ENCODE data around the gene CENPF. TPM values are rescaled to one million over a fixed set of nuclear protein-coding genes. Genes with fewer than 3 reads are reported as not detected.

Gene CENPF
- total and polyA plus RNA-seq, 9 of the 15 experiments (the other 6 are each of a cell fraction or from before 2014, with no cell fraction given): 50.6 to 180 (median 98.3) TPM

- POLR2A ChIA-PET: no interaction called here
- no peaks in the 10 kb centered on the region for H3K79me2 ChIP-seq (ENCODE audit: control insufficient read depth, insufficient read depth, low read length)
- H3K9me1 ChIP-seq (ENCODE audit: control insufficient read depth, insufficient read depth, low read length): no peaks in the 10 kb centered on the region
- in situ Hi-C loops (cut with MboI) (no loop called here), intact Hi-C loops (cut with micrococcal nuclease) (loop anchor here (2.0 kb wide), 1 partner anchor 869 kb away; no protein-coding TSS in a partner anchor)
- 86% methylated on average over 1 of the region's 1 CpG for WGBS (ENCODE audit: insufficient coverage, low coverage, missing lambda C conversion rate)
- no peak overlapping the region for H3K4me2 ChIP-seq (ENCODE audit: insufficient read depth, low read length)
- no peaks in the 10 kb centered on the region for H4K20me1 ChIP-seq (replicated peaks; ENCODE audit: control insufficient read depth, insufficient read depth, low read length)
- no peaks in the 10 kb centered on the region for H3K27me3 ChIP-seq (ENCODE audit: control insufficient read depth in 2 of 2, insufficient read depth in 2 of 2, low read length in 2 of 2)
- no TSS peak for BruUV-seq (replicated peaks)
- ATAC-seq (no peak), FAIRE-seq (no peak), DNase-seq (ENCODE audit: extremely low read depth in 1 of 4, low spot score in 3 of 4) (no peak)
- no peak overlapping the region for H2AFZ ChIP-seq (ENCODE audit: low read depth, low read length)
- peaks cover 97% of the 10 kb centered on the region for H3K36me3 ChIP-seq (ENCODE audit: control insufficient read depth, insufficient read depth, low read length)
- no peak for TF ChIP-seq MYC (IDR thresholded peaks at IDR 0.05; ENCODE audit: low read depth, low read length)
- no peak for TF ChIP-seq MYC (CRISPR knock-in tag; IDR thresholded peaks at IDR 0.05; ENCODE audit: borderline replicate concordance, low read depth)
- TF ChIP-seq RBM22 (IDR thresholded peaks at IDR 0.05; ENCODE audit: low read depth, low read length, poor library complexity, severe bottlenecking): no peak
- no peak for TF ChIP-seq HEY1 (CRISPR knock-in tag; IDR thresholded peaks at IDR 0.05; ENCODE audit: borderline replicate concordance)
- no peak for TF ChIP-seq HDGF (IDR thresholded peaks at IDR 0.05)
- no peak for TF ChIP-seq RBM15 (IDR thresholded peaks at IDR 0.05; ENCODE audit: insufficient read depth, low read length)
- no peak for TF ChIP-seq ZNF444 (CRISPR knock-in tag; IDR thresholded peaks at IDR 0.05)
- no peak for TF ChIP-seq XRCC5 (IDR thresholded peaks at IDR 0.05; ENCODE audit: low read depth, low read length)
- TF ChIP-seq, protein P1, sequence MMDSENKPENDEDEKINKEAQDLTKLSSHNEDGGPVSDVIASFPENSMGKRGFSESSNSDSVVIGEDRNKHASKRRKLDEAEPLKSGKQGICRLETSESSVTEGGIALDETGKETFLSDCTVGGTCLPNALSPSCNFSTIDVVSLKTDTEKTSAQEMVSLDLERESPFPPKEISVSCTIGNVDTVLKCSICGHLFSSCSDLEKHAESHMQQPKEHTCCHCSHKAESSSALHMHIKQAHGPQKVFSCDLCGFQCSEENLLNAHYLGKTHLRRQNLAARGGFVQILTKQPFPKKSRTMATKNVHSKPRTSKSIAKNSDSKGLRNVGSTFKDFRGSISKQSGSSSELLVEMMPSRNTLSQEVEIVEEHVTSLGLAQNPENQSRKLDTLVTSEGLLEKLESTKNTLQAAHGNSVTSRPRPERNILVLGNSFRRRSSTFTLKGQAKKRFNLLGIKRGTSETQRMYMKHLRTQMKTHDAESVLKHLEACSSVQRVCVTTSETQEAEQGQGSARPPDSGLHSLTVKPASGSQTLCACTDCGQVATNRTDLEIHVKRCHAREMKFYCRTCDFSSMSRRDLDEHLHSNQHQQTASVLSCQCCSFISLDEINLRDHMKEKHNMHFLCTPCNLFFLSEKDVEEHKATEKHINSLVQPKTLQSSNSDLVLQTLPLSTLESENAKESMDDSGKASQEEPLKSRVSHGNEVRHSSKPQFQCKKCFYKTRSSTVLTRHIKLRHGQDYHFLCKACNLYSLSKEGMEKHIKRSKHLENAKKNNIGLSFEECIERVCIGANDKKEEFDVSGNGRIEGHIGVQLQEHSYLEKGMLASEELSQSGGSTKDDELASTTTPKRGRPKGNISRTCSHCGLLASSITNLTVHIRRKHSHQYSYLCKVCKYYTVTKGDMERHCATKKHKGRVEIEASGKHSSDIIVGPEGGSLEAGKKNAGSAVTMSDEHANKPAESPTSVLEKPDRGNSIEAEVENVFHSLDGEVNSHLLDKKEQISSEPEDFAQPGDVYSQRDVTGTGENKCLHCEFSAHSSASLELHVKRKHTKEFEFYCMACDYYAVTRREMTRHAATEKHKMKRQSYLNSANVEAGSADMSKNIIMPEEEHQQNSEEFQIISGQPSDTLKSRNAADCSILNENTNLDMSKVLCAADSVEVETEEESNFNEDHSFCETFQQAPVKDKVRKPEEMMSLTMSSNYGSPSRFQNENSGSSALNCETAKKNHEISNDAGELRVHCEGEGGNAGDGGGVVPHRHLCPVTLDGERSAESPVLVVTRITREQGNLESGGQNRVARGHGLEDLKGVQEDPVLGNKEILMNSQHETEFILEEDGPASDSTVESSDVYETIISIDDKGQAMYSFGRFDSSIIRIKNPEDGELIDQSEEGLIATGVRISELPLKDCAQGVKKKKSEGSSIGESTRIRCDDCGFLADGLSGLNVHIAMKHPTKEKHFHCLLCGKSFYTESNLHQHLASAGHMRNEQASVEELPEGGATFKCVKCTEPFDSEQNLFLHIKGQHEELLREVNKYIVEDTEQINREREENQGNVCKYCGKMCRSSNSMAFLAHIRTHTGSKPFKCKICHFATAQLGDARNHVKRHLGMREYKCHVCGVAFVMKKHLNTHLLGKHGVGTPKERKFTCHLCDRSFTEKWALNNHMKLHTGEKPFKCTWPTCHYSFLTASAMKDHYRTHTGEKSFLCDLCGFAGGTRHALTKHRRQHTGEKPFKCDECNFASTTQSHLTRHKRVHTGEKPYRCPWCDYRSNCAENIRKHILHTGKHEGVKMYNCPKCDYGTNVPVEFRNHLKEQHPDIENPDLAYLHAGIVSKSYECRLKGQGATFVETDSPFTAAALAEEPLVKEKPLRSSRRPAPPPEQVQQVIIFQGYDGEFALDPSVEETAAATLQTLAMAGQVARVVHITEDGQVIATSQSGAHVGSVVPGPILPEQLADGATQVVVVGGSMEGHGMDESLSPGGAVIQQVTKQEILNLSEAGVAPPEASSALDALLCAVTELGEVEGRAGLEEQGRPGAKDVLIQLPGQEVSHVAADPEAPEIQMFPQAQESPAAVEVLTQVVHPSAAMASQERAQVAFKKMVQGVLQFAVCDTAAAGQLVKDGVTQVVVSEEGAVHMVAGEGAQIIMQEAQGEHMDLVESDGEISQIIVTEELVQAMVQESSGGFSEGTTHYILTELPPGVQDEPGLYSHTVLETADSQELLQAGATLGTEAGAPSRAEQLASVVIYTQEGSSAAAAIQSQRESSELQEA (IDR thresholded peaks at IDR 0.05; ENCODE audit: low read depth): no peak
- no peak overlapping the region for H3K4me3 ChIP-seq
- no peaks in the 10 kb centered on the region for H3K9me3 ChIP-seq (replicated peaks; ENCODE audit: control insufficient read depth, insufficient read depth, low read depth, low read length)
- H3K4me1 ChIP-seq (replicated peaks in 1 of 2; ENCODE audit: control insufficient read depth in 2 of 2, insufficient read depth in 2 of 2, low read length in 2 of 2): no peaks in the 10 kb centered on the region
- H3K27ac ChIP-seq (ENCODE audit: extremely low read depth, low read depth, low read length): no peak overlapping the region
- H3K9ac ChIP-seq (ENCODE audit: insufficient read depth in 1 of 2, low read depth in 2 of 2, low read length in 2 of 2): no peak overlapping the region
- CTCF ChIA-PET (ENCODE audit: low intra/inter-chr PET ratio): interaction anchor here (1.2 kb wide), 1 partner anchor 948 kb away, joined by 4 read pairs; no protein-coding TSS in a partner anchor
These were observed 55.2 kb downstream of the CENPF start for GRCh38 chr1:214658175-214658574.
